HEK293 (cell line): ENCODE results near the gene IL18.
"Not testable (repeated sequence)": the region's sequence is repeated elsewhere in the genome, so short reads cannot be mapped to it uniquely, and the experiment has no call there.

Experiments
- CTCF ChIA-PET: fragments of 350-600 bp; formaldehyde crosslinking; extraction: SDS; loops from one replicate; lab custom pipeline; 2021; ENCODE audit warnings: antibody characterized with exemption; lab: Yijun Ruan, JAX
- POLR2A ChIA-PET: fragments of 300-600 bp; formaldehyde crosslinking; extraction: SDS; loops from one replicate; lab custom pipeline; 2020; ENCODE audit warnings: antibody characterized with exemption, inconsistent platforms; lab: Yijun Ruan, JAX
- H3K27ac ChIP-seq: fragments of 200-500 bp; sonication (Bioruptor generic); 2 replicates; pipeline ENCODE4 v1.5.1; 2014; ENCODE audit warnings: low read depth, low read length, control low read depth, inconsistent platforms; ENCODE audit errors: extremely low read depth
- H3K36me3 ChIP-seq, 2 experiments: fragments of 200-500 bp in 1 of 2; sonication (Bioruptor generic) in 1 of 2; 1 replicate in 1 of 2; 2 replicates in 1 of 2; pipeline ENCODE4 v1.5.1; 2014 to 2017; ENCODE audit warnings: inconsistent platforms in 2 of 2, low read length in 2 of 2; ENCODE audit not compliant: control insufficient read depth in 2 of 2, insufficient read depth in 1 of 2
- H3K4me1 ChIP-seq: fragments of 200-500 bp; sonication (Bioruptor generic); 2 replicates; pipeline ENCODE4 v1.5.1; 2014; ENCODE audit warnings: mild to moderate bottlenecking, low read length, inconsistent platforms; ENCODE audit not compliant: control insufficient read depth, insufficient read depth
- H3K4me3 ChIP-seq: 2 replicates; pipeline ENCODE4 v1.5.1; 2011; ENCODE audit warnings: low read depth, mild to moderate bottlenecking, control low read depth, low read length, moderate library complexity
- H3K9me3 ChIP-seq: fragments of 200-500 bp; sonication (Bioruptor generic); 2 replicates; pipeline ENCODE4 v1.5.1; 2014; ENCODE audit warnings: low read depth, low read length, inconsistent platforms; ENCODE audit not compliant: control insufficient read depth, insufficient read depth
- FEZF1 ChIP-seq: fragments of 450-650 bp; formaldehyde crosslinking; IDR thresholded peaks from 2 replicates; pipeline ENCODE4 v1.5.1; 2016; ENCODE audit warnings: missing biosample characterization, missing genetic modification characterization
- GLIS1 ChIP-seq: fragments of 450-650 bp; formaldehyde crosslinking; IDR thresholded peaks from 2 replicates; pipeline ENCODE4 v1.5.1; 2016; ENCODE audit warnings: missing biosample characterization, missing genetic modification characterization
- KLF1 ChIP-seq: fragments of 450-650 bp; formaldehyde crosslinking; IDR thresholded peaks from 2 replicates; pipeline ENCODE4 v1.5.1; 2016; ENCODE audit warnings: missing biosample characterization, missing genetic modification characterization
- TCF7L2 ChIP-seq: IDR thresholded peaks from 2 replicates; pipeline ENCODE4 v1.6.1; 2011; ENCODE audit warnings: low read depth, mild to moderate bottlenecking, inconsistent platforms, low read length, moderate library complexity, borderline replicate concordance
- ZBTB17 ChIP-seq: fragments of 450-650 bp; formaldehyde crosslinking; IDR thresholded peaks from 2 replicates; pipeline ENCODE4 v1.5.1; 2016; ENCODE audit warnings: missing biosample characterization, missing genetic modification characterization
- ZBTB7A ChIP-seq: fragments of 450-650 bp; formaldehyde crosslinking; IDR thresholded peaks from 2 replicates; pipeline ENCODE4 v1.5.1; 2016; ENCODE audit warnings: low read depth, missing biosample characterization, missing genetic modification characterization
- ZFP41 ChIP-seq: fragments of 450-650 bp; formaldehyde crosslinking; IDR thresholded peaks from 2 replicates; pipeline ENCODE4 v1.5.1; 2016; ENCODE audit warnings: missing biosample characterization, missing genetic modification characterization, borderline replicate concordance
- ZNF121 ChIP-seq: fragments of 450-650 bp; formaldehyde crosslinking; IDR thresholded peaks from 2 replicates; pipeline ENCODE4 v1.5.1; 2016; ENCODE audit warnings: missing biosample characterization, missing genetic modification characterization
- ZNF146 ChIP-seq: fragments of 450-650 bp; formaldehyde crosslinking; IDR thresholded peaks from 2 replicates; pipeline ENCODE4 v1.5.1; 2016; ENCODE audit warnings: missing biosample characterization, missing genetic modification characterization
- ZNF366 ChIP-seq: fragments of 450-650 bp; formaldehyde crosslinking; conservative IDR thresholded peaks from 2 replicates; pipeline ENCODE4 v1.5.1; 2016; ENCODE audit warnings: missing biosample characterization, missing genetic modification characterization
- ZNF776 ChIP-seq: fragments of 450-650 bp; formaldehyde crosslinking; IDR thresholded peaks from 2 replicates; pipeline ENCODE4 v1.5.0; 2017; ENCODE audit warnings: missing biosample characterization, missing genetic modification characterization, borderline replicate concordance
- TF ChIP-seq, protein P1 (sequence below): fragments of 450-650 bp; formaldehyde crosslinking; IDR thresholded peaks from 2 replicates; pipeline ENCODE4 v1.5.1; 2016; ENCODE audit warnings: missing biosample characterization, missing genetic modification characterization
- TF ChIP-seq, protein P2 (sequence below): fragments of 450-650 bp; formaldehyde crosslinking; IDR thresholded peaks from 2 replicates; pipeline ENCODE4 v1.5.1; 2016; ENCODE audit warnings: missing biosample characterization, missing genetic modification characterization

The IL18 gene

DNA sequence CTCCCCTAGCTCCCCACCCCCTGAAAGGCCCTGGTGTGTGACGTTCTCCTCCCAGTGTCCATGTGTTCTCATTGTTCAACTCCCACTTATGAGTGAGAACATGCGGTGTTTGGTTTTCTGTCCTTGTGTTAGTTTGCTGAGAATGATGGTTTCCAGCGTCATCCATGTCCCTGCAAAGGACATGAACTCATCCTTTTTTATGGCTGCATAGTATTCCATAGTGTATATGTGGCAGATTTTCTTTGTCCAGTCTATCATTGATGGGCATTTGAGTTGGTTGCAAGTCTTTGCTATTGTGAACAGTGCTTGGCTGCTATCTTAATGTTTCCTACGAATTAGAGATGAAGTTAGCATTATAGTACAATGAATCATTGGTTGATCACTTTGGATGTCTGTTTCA lies 35.2 kb upstream of the IL18 start:
- H3K4me1 ChIP-seq, H3K4me3 ChIP-seq, POLR2A ChIA-PET, H3K27ac ChIP-seq, H3K9me3 ChIP-seq, H3K36me3 ChIP-seq: not testable (repeated sequence)
- CTCF ChIA-PET, result interaction anchor here (0.6 kb wide), 1 partner anchor 86 kb away, joined by 4 read pairs; no protein-coding TSS in a partner anchor
- TF ChIP-seq ZNF146 (tag by site-specific recombination), result peak; percentile 93

DNA sequence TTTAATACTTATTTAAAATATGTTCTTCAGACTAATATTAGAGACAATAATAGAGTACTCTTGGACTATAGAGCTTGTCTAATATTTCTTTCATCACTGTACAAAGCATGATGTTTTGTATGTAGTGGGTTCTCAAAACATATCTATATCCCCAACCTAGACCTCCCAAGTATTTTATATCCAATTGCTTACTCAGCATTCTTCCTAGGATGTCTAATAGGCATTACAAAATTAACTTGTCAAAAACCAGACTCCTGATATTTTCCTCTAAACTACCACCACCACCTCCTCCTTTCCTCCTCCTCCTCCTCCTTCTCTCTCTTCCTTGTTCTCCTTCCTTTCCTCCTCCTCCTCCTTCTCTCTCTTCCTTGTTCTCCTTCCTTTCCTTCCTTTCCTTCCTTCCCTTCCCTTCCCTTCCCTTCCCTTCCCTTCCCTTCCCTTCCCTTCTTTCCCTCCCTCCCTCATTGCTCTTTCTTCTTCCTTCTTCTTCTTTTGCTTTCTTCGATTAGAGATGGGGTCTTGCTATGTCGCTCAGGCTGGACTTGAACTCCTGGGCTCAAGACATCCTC lies 32.7 kb upstream of the IL18 start:
- H3K9me3 ChIP-seq, result no peaks in the 10 kb centered on the region
- POLR2A ChIA-PET, result no interaction called here

DNA sequence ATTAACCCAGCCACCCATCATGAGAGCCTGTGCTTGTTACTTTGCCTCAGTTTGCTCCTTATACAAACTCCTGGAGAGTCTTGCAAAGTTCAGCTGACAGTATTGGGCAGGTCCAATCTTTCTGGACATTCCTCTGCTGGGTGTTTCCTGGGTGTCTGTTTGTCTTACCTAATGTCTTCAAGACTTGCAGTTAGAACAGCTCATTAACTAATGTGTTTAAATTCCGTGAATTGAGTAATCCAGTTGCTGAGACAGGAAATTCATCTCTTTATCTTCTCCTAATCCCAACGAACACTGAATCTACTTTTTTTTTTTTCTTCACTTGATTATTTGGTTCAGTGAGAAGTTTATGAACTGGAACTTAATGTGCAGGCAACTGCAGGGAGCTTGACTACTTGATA lies 32.1 kb upstream of the IL18 start:
- ChIA-PET POLR2A (no interaction called here), CTCF (interaction anchor here (0.6 to 0.8 kb wide), 4 partner anchors 23 to 175 kb away, joined by 3 to 4 read pairs (median 3); partner anchors contain the start of gene PTS)
- no peaks in the 10 kb centered on the region for H3K4me1 ChIP-seq
- H3K9me3 ChIP-seq, result no peaks in the 10 kb centered on the region
- H3K4me3 ChIP-seq, result no peak overlapping the region
- TF ChIP-seq FEZF1 (tag by site-specific recombination), result no peak
- TF ChIP-seq, protein P1, sequence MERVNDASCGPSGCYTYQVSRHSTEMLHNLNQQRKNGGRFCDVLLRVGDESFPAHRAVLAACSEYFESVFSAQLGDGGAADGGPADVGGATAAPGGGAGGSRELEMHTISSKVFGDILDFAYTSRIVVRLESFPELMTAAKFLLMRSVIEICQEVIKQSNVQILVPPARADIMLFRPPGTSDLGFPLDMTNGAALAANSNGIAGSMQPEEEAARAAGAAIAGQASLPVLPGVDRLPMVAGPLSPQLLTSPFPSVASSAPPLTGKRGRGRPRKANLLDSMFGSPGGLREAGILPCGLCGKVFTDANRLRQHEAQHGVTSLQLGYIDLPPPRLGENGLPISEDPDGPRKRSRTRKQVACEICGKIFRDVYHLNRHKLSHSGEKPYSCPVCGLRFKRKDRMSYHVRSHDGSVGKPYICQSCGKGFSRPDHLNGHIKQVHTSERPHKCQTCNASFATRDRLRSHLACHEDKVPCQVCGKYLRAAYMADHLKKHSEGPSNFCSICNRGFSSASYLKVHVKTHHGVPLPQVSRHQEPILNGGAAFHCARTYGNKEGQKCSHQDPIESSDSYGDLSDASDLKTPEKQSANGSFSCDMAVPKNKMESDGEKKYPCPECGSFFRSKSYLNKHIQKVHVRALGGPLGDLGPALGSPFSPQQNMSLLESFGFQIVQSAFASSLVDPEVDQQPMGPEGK (tag by site-specific recombination), result no peak
- TF ChIP-seq, protein P2, sequence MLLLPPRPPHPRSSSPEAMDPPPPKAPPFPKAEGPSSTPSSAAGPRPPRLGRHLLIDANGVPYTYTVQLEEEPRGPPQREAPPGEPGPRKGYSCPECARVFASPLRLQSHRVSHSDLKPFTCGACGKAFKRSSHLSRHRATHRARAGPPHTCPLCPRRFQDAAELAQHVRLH (tag by site-specific recombination), result no peak
- peak; percentile 28; the same call in 1 of the 2 replicates for TF ChIP-seq ZBTB17 (tag by site-specific recombination)
- TF ChIP-seq ZNF121, result no peak
- TF ChIP-seq ZNF776 (tag by site-specific recombination), result no peak
- TF ChIP-seq KLF1 (tag by site-specific recombination), result peak; percentile 60
- TF ChIP-seq GLIS1 (tag by site-specific recombination), result no peak
- H3K36me3 ChIP-seq, result no peaks in the 10 kb centered on the region
- no peak overlapping the region for H3K27ac ChIP-seq

More for the DNA sequence above, 32.7 kb upstream of the IL18 start:
- H3K27ac ChIP-seq, result no peak overlapping the region
- H3K4me1 ChIP-seq, result no peaks in the 10 kb centered on the region
- CTCF ChIA-PET, result interaction anchor here (0.6 to 0.8 kb wide), 3 partner anchors 23 to 70 kb away, joined by 3 to 4 read pairs (median 3); partner anchors contain the start of gene PTS
- no peak for TF ChIP-seq TCF7L2
- no peak for TF ChIP-seq ZBTB7A
- TF ChIP-seq ZNF366 (tag by site-specific recombination), result peak; percentile 56; the same call in 1 of the 2 replicates
- TF ChIP-seq ZFP41 (tag by site-specific recombination), result no peak
- H3K4me3 ChIP-seq, result no peak overlapping the region
- no peaks in the 10 kb centered on the region for H3K36me3 ChIP-seq

DNA sequence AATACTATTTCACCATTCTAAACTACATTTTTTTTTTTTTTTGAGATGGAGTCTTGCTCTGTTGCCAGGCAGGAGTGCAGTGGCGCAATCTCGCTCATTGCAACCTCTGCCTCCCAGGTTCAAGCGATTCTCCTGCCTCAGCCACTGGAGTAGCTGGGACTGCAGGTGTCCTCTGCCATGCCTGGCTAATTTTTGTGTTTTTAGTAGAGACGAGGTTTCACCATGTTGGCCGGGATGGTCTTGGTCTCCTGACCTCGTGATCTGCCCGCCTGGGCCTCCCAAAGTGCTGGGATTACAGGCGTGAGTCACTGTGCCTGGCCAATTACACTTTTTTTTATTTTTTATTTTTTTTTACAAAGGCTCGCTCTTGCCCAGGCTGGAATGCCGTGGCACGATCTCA lies 31.2 kb upstream of the IL18 start:
- H3K9me3 ChIP-seq, POLR2A ChIA-PET, H3K36me3 ChIP-seq, H3K4me1 ChIP-seq, H3K4me3 ChIP-seq, H3K27ac ChIP-seq: not testable (repeated sequence)
- CTCF ChIA-PET, result interaction anchor here (0.7 kb wide), 1 partner anchor 175 kb away, joined by 3 read pairs; no protein-coding TSS in a partner anchor
